Renal cortex interstitium (tissue), 15 donors: ENCODE results near the gene CITED2. TPM values are rescaled to one million over a fixed set of nuclear protein-coding genes. Genes with fewer than 3 reads are reported as not detected.
"Not testable (repeated sequence)": the region's sequence is repeated elsewhere in the genome, so short reads cannot be mapped to it uniquely, and the experiment has no call there.

Experiments
- DNase-seq, 11 donors: peaks; one replicate each; pipeline ENCODE4 v3.0.0-alpha.2; 2013; ENCODE audit warnings: low read depth in 9 of 11, low spot score in 4 of 11; ENCODE audit errors: extremely low read depth in 1 of 11
- long read RNA-seq, 16 experiments: transcript quantifications; one replicate each; lab custom pipeline, GENCODE V29; 2026
- polyA plus RNA-seq, 3 donors: library from polyadenylated mRNA; unstranded; fragments of 120-200 nt; gene quantifications; one replicate each; pipeline ENCODE4 v1.2.1, GENCODE V29; 2013; ENCODE audit not compliant: insufficient read length in 3 of 3

The CITED2 gene
- polyA plus RNA-seq, result 100 to 1,000 TPM; 155 to 192 (median 177) TPM
- long read RNA-seq, donor 1, transcript CITED2-201 (2 exons, 2,354 nt), result major isoform, 79 of 79 reads
- long read RNA-seq, donor 1, partial matches to known transcripts, result 0 of 79 reads
- long read RNA-seq, donor 1, other reads (novel, unspliced or antisense), result 0 of 79 reads
- long read RNA-seq, donor 2, transcript CITED2-201 (2 exons, 2,354 nt), result major isoform, 94 of 94 reads
- long read RNA-seq, donor 2, partial matches to known transcripts, result 0 of 94 reads
- long read RNA-seq, donor 2, other reads (novel, unspliced or antisense), result 0 of 94 reads
- long read RNA-seq, donor 3, transcript CITED2-201 (2 exons, 2,354 nt), result major isoform, 113 of 113 reads
- long read RNA-seq, donor 3, partial matches to known transcripts, result 0 of 113 reads
- long read RNA-seq, donor 3, other reads (novel, unspliced or antisense), result 0 of 113 reads
- long read RNA-seq, donor 4, transcript CITED2-201 (2 exons, 2,354 nt), result major isoform, 50 of 50 reads
- long read RNA-seq, donor 4, partial matches to known transcripts, result 0 of 50 reads
- long read RNA-seq, donor 4, other reads (novel, unspliced or antisense), result 0 of 50 reads
- long read RNA-seq, donor 5, result 0 reads
- long read RNA-seq, donor 6, transcript CITED2-201 (2 exons, 2,354 nt), result major isoform, 85 of 184 reads
- long read RNA-seq, donor 6, partial matches to known transcripts, result 99 of 184 reads
- long read RNA-seq, donor 6, other reads (novel, unspliced or antisense), result 0 of 184 reads
- long read RNA-seq, donor 7, transcript CITED2-201 (2 exons, 2,354 nt), result major isoform, 113 of 113 reads
- long read RNA-seq, donor 7, partial matches to known transcripts, result 0 of 113 reads
- long read RNA-seq, donor 7, other reads (novel, unspliced or antisense), result 0 of 113 reads
- long read RNA-seq, donor 8, result 0 reads
- long read RNA-seq, donor 9, transcript CITED2-201 (2 exons, 2,354 nt), result major isoform, 71 of 71 reads
- long read RNA-seq, donor 9, partial matches to known transcripts, result 0 of 71 reads
- long read RNA-seq, donor 9, other reads (novel, unspliced or antisense), result 0 of 71 reads
- long read RNA-seq, donor 10, transcript CITED2-201 (2 exons, 2,354 nt), result major isoform, 125 of 125 reads
- long read RNA-seq, donor 10, partial matches to known transcripts, result 0 of 125 reads
- long read RNA-seq, donor 10, other reads (novel, unspliced or antisense), result 0 of 125 reads
- long read RNA-seq, donor 11, transcript CITED2-201 (2 exons, 2,354 nt), result major isoform, 42 of 42 reads
- long read RNA-seq, donor 11, partial matches to known transcripts, result 0 of 42 reads
- long read RNA-seq, donor 11, other reads (novel, unspliced or antisense), result 0 of 42 reads
- long read RNA-seq, donor 12, transcript CITED2-201 (2 exons, 2,354 nt), result major isoform, 37 of 37 reads
- long read RNA-seq, donor 12, partial matches to known transcripts, result 0 of 37 reads
- long read RNA-seq, donor 12, other reads (novel, unspliced or antisense), result 0 of 37 reads
- long read RNA-seq, donor 13, result 0 reads
- long read RNA-seq, donor 14, transcript CITED2-201 (2 exons, 2,354 nt), result major isoform, 68 of 68 reads
- long read RNA-seq, donor 14, partial matches to known transcripts, result 0 of 68 reads
- long read RNA-seq, donor 14, other reads (novel, unspliced or antisense), result 0 of 68 reads
- long read RNA-seq, donor 15, transcript CITED2-201 (2 exons, 2,354 nt), result major isoform, 55 of 55 reads
- long read RNA-seq, donor 15, partial matches to known transcripts, result 0 of 55 reads
- long read RNA-seq, donor 15, other reads (novel, unspliced or antisense), result 0 of 55 reads
- long read RNA-seq, donor 16, transcript CITED2-201 (2 exons, 2,354 nt), result major isoform, 129 of 129 reads
- long read RNA-seq, donor 16, partial matches to known transcripts, result 0 of 129 reads
- long read RNA-seq, donor 16, other reads (novel, unspliced or antisense), result 0 of 129 reads

- DNase-seq, result peak in 10 of 11 donors; percentile 88 to 93 (median 91)
Observed at GRCh38 chr6:139374357-139375225, at the start of gene CITED2. CITED2 (minus strand) TSS chr6:139374648; CDS start chr6:139373944, 704 bp downstream.

- no peak for DNase-seq
Observed at GRCh38 chr6:139423037-139423703, 48.7 kb upstream of the CITED2 start.

- DNase-seq, result no peak
Observed at GRCh38 chr6:139422105-139423036, 47.9 kb upstream of the CITED2 start.

GRCh38 chr6:139418481-139419132, 44.2 kb upstream of the CITED2 start:
- DNase-seq, result no peak

- no peak for DNase-seq
Observed at GRCh38 chr6:139416146-139416545, 41.7 kb upstream of the CITED2 start.

GRCh38 chr6:139415365-139415764, 40.9 kb upstream of the CITED2 start:
- no peak for DNase-seq

- DNase-seq, result not testable (repeated sequence)
Observed at GRCh38 chr6:139412103-139412502, 37.7 kb upstream of the CITED2 start.

GRCh38 chr6:139409026-139409425, 34.6 kb upstream of the CITED2 start:
- DNase-seq, result no peak

- DNase-seq, result no peak
Observed at GRCh38 chr6:139407718-139408222, 33.3 kb upstream of the CITED2 start.

- no peak for DNase-seq
Observed at GRCh38 chr6:139406577-139407343, 32.3 kb upstream of the CITED2 start.

- DNase-seq, result no peak
Observed at GRCh38 chr6:139402876-139403386, 28.5 kb upstream of the CITED2 start.

- no peak for DNase-seq
Observed at GRCh38 chr6:139398658-139399057, 24.2 kb upstream of the CITED2 start.

GRCh38 chr6:139395891-139396301, 21.4 kb upstream of the CITED2 start:
- no peak for DNase-seq

- no peak for DNase-seq
Observed at GRCh38 chr6:139395371-139395770, 20.9 kb upstream of the CITED2 start.
